ENCODE results near the gene DALRD3. TPM values are rescaled to one million over a fixed set of nuclear protein-coding genes. Genes with fewer than 3 reads are reported as not detected.
A peak's percentile ranks its signal among the peaks of the same experiment; 100 is the strongest.

The DALRD3 gene
- total and polyA plus RNA-seq, 2 donors: 26.7 to 28.3 TPM

DNA sequence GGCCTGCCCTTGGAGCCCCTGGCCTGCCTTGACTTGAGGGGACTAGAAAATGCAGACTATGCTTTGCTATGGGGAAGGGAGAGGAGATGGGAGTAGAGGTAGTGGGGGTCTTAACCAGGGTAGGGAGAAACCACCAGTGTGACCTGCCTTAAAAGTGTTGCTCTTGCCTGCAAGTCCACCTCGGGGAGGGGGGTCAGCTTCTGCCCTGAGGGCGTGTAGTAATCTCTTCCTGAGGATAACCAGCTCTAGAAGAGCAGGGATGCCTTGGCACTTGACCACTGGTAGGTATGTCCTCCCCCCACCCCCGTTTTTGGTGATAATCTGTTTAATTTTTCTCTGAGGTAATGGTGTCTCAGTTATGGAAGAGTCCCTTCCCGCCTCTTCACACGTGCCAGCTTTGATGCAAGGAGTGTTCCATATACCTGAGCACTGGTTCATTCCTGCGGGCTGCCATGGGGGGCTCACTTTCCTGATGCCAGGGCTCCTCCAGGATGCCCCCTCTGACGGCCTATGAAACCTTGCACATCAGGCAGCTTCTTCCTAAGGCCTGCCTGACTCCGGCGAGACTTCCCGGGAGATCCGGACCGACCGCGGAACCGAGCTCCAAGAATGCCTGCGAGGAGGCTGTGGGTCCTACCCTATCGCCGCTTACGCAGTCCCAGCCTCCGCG, 29.1 kb downstream of the DALRD3 start:
- Histone ChIP-seq H3K4me3 (ENCODE audit: low read depth, low read length) (peak overlapping the region; percentile 78), H3K4me1 (ENCODE audit: insufficient read depth) (no peaks in the 10 kb centered on the region), H3K36me3 (ENCODE audit: insufficient read depth) (no peaks in the 10 kb centered on the region), H3K27ac (ENCODE audit: low read depth) (peak overlapping the region; percentile 92)
- DNase-seq (ENCODE audit: extremely low spot score): no peak
- 2% methylated on average over 21 of the region's 21 CpGs for WGBS

- Histone ChIP-seq H3K4me1 (ENCODE audit: insufficient read depth) (no peaks in the 10 kb centered on the region), H3K36me3 (ENCODE audit: insufficient read depth) (no peaks in the 10 kb centered on the region), H3K27ac (ENCODE audit: low read depth) (no peak overlapping the region), H3K4me3 (ENCODE audit: low read depth, low read length) (no peak overlapping the region)
- WGBS: 92% methylated on average over 7 of the region's 7 CpGs
- no peak for DNase-seq (ENCODE audit: extremely low spot score)
These were observed 32.5 kb downstream of the DALRD3 start for GRCh38 chr3:48985831-48986376.

DNA sequence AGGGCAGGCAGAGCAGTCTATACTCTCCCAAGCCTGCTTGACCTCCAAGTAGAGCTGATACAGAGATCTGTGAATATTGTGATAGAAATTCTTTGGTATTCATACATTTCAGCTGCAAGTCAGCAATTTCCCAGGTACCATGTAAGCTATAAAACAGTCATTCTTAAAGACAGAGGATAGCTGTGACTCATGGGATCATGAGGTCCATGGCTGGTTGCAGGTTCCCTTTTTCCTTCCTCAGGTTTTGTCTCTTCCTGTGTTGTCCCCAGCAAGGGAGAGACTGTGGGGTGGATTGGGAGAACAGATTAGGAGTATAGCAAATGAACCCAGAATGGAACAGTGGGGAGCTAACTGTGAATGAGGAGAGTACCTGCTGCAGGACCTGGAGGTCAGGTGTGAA, 33.7 kb downstream of the DALRD3 start:
- Histone ChIP-seq H3K4me3 (ENCODE audit: low read depth, low read length) (no peak overlapping the region), H3K36me3 (ENCODE audit: insufficient read depth) (no peaks in the 10 kb centered on the region), H3K4me1 (ENCODE audit: insufficient read depth) (no peaks in the 10 kb centered on the region), H3K27ac (ENCODE audit: low read depth) (no peak overlapping the region)
- DNase-seq (ENCODE audit: extremely low spot score): no peak

- H3K4me3 ChIP-seq (ENCODE audit: low read depth, low read length): no peak overlapping the region
- H3K36me3 ChIP-seq (ENCODE audit: insufficient read depth): no peaks in the 10 kb centered on the region
- DNase-seq (ENCODE audit: extremely low spot score): no peak
- H3K27ac ChIP-seq (ENCODE audit: low read depth): no peak overlapping the region
- no peaks in the 10 kb centered on the region for H3K4me1 ChIP-seq (ENCODE audit: insufficient read depth)
- 95% methylated on average over 4 of the region's 4 CpGs for WGBS
These were observed 35.3 kb downstream of the DALRD3 start for GRCh38 chr3:48983096-48983495.

DNA sequence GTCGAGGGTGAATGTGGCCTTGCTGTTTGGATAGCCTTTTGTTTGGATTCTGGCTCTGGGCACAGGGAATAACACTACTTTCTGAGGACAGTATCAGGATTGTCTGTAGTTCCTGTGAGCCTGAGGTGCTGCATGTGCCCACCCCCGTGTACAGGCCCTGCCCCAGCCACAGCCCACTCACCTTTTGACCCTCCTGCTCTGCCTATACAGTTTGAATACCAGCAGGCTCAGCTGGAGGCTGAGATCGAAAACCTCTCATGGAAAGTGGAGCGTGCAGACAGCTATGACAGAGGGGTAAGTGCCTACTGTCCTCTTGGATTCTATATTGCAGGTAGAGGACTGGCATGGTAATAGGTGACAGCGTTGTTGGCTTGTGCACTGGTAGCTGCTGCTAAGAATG, 35.7 kb downstream of the DALRD3 start:
- no peak for DNase-seq (ENCODE audit: extremely low spot score)
- Histone ChIP-seq H3K36me3 (ENCODE audit: insufficient read depth) (no peaks in the 10 kb centered on the region), H3K4me3 (ENCODE audit: low read depth, low read length) (no peak overlapping the region), H3K4me1 (ENCODE audit: insufficient read depth) (no peaks in the 10 kb centered on the region), H3K27ac (ENCODE audit: low read depth) (no peak overlapping the region)
- 81% methylated on average over 5 of the region's 5 CpGs for WGBS

DNA sequence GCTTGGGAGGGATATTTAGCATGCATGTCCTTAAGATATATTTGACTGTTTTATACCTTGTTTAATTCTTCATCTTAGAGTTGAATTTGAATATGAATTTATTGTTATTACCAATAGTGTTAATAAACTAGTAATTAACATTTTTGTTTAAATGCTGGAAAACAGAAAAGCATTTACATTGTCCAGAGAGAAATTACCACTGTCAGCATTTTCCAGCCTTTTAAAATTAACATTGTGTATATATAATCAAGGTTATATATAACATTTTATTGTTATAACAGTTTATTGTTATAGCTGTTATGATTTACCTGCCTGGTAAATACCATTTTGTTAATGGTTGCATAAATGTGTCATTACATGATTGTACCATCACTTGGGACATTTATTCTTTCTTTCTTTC, 36.4 kb downstream of the DALRD3 start:
- Histone ChIP-seq H3K4me3 (ENCODE audit: low read depth, low read length) (no peak overlapping the region), H3K27ac (ENCODE audit: low read depth) (no peak overlapping the region), H3K4me1 (ENCODE audit: insufficient read depth) (no peaks in the 10 kb centered on the region), H3K36me3 (ENCODE audit: insufficient read depth) (no peaks in the 10 kb centered on the region)
- DNase-seq (ENCODE audit: extremely low spot score): no peak

GRCh38 chr3:48980295-48980694, 38.1 kb downstream of the DALRD3 start:
- 93% methylated on average over 4 of the region's 4 CpGs for WGBS
- Histone ChIP-seq H3K4me1 (ENCODE audit: insufficient read depth) (no peaks in the 10 kb centered on the region), H3K4me3 (ENCODE audit: low read depth, low read length) (no peak overlapping the region), H3K36me3 (ENCODE audit: insufficient read depth) (no peaks in the 10 kb centered on the region), H3K27ac (ENCODE audit: low read depth) (no peak overlapping the region)
- no peak for DNase-seq (ENCODE audit: extremely low spot score)

- Histone ChIP-seq H3K4me3 (ENCODE audit: low read depth, low read length) (no peak overlapping the region), H3K4me1 (ENCODE audit: insufficient read depth) (no peaks in the 10 kb centered on the region), H3K36me3 (ENCODE audit: insufficient read depth) (no peaks in the 10 kb centered on the region), H3K27ac (ENCODE audit: low read depth) (no peak overlapping the region)
- 95% methylated on average over 3 of the region's 3 CpGs for WGBS
- DNase-seq (ENCODE audit: extremely low spot score): no peak
These were observed 38.9 kb downstream of the DALRD3 start for GRCh38 chr3:48979451-48979850.

DNA sequence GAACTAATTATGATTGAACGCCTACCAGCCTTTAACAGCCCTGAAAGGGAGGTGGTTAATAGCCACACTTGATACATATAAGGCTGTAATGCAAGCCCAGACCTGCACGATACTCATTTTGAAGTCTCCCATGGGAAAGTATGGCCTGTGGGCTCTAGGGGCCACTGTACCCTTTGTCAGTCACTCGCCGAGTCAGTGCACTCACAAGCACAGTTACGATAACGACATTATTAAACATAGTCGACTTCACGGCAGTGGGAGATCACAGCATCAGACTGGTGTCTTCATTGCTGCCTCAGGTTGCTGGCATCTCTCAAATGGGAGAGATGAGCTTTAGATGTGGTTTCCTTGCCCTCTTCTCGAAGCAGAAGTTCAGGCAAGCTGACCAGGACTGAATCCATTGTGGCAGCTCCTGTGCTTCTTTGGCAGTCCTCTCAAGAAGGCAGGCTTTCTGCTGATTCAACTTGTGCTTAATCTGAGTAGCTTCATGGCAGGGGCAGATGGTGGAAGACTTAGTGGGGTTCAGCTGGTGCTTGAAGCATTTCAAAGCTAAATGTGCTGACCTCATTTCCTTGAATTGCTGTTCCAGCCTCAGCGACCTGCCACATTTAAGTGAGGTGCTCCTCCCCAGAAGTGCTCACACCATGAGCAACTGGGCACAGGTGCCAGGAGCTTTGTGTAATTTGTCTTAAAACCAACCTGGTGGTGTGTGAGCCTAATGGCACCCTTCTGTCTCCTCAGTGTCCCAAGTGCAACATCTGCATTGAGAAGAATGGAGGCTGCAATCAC, 44.1 kb downstream of the DALRD3 start:
- Histone ChIP-seq H3K4me3 (ENCODE audit: low read depth, low read length) (no peak overlapping the region), H3K36me3 (ENCODE audit: insufficient read depth) (peaks cover 2% of the 10 kb centered on the region), H3K4me1 (ENCODE audit: insufficient read depth) (no peaks in the 10 kb centered on the region), H3K27ac (ENCODE audit: low read depth) (no peak overlapping the region)
- no peak for DNase-seq (ENCODE audit: extremely low spot score)
- 92% methylated on average over 10 of the region's 10 CpGs for WGBS

DNA sequence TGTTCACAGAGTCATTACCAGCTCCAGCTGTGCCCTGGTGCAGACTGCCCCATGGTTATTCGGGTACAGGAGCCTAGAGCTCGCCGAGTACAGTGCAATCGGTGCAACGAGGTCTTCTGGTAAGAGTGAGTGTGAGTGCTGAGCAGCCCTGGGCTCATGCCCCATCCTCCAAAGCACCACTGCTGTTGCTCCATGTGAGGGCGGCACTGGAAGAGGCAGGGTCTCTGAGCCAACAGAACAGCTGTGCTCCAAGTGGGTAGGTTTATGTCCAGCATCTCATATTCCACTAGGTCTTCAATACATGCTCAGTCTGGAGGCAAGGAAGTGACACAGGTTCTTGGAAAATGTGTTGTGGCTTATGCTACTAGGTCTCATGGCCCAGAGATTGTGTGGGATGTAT, 47.8 kb downstream of the DALRD3 start:
- Histone ChIP-seq H3K27ac (ENCODE audit: low read depth) (no peak overlapping the region), H3K4me3 (ENCODE audit: low read depth, low read length) (no peak overlapping the region), H3K4me1 (ENCODE audit: insufficient read depth) (no peaks in the 10 kb centered on the region), H3K36me3 (ENCODE audit: insufficient read depth) (peaks cover 9% of the 10 kb centered on the region)
- no peak for DNase-seq (ENCODE audit: extremely low spot score)
- WGBS: 95% methylated on average over 6 of the region's 6 CpGs

DNA sequence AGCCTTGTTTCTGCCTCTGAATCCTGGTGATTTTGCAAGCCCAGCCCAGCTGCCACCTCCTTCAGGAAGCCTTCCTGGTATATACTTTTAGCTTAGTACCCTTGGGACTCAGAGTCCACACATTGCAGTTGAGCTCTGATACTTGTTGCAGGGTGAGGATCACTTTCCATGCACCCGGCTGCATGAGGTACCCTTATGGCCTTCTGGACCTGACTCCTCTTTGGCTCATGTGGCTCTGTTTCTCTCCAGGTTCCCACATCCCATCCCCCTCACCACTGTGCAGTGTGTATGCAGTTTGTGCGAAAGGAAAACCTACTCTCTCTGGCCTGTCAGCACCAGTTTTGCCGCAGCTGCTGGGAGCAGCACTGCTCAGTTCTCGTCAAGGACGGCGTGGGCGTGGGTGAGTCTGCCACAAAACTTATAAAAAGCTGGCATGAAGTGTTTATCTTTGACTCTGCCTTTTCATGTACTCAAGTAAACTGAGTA, 51.5 kb downstream of the DALRD3 start:
- H3K36me3 ChIP-seq (ENCODE audit: insufficient read depth): peaks cover 7% of the 10 kb centered on the region
- 91% methylated on average over 7 of the region's 7 CpGs for WGBS
- H3K27ac ChIP-seq (ENCODE audit: low read depth): no peak overlapping the region
- DNase-seq (ENCODE audit: extremely low spot score): no peak
- no peak overlapping the region for H3K4me3 ChIP-seq (ENCODE audit: low read depth, low read length)
- no peaks in the 10 kb centered on the region for H3K4me1 ChIP-seq (ENCODE audit: insufficient read depth)

GRCh38 chr3:48966367-48966766, 52.0 kb downstream of the DALRD3 start:
- DNase-seq (ENCODE audit: extremely low spot score): no peak
- Histone ChIP-seq H3K27ac (ENCODE audit: low read depth) (no peak overlapping the region), H3K4me3 (ENCODE audit: low read depth, low read length) (no peak overlapping the region), H3K36me3 (ENCODE audit: insufficient read depth) (peaks cover 7% of the 10 kb centered on the region), H3K4me1 (ENCODE audit: insufficient read depth) (no peaks in the 10 kb centered on the region)
- WGBS: 83% methylated on average over 3 of the region's 3 CpGs

All from urinary bladder (tissue), 4 donors.